Cardiac septum (tissue), 1 donor: ENCODE data around the gene WHRN. TPM values are rescaled to one million over a fixed set of nuclear protein-coding genes. Genes with fewer than 3 reads are reported as not detected.
A peak's percentile ranks its signal among the peaks of the same experiment; 100 is the strongest.

Experiments used
- DNase-seq: peaks from one replicate; pipeline ENCODE4 v3.0.0-alpha.2; 2020; ENCODE audit warnings: low spot score
- intact Hi-C: fragments of 100-400 bp; cut with DNase I; formaldehyde crosslinking; loops from one replicate; pipeline ENCODE4 v1.14.0; 2022
- long read RNA-seq: library from polyadenylated mRNA; unstranded; transcript quantifications from one replicate; pipeline ENCODE4 v2.0.0, GENCODE V29; 2021
- total RNA-seq: library from RNA; stranded (reverse); fragmentation: NEBNext Ultra II Directional; extraction: Animal tissue kit (Norgen Biotek cat#: 25700); gene quantifications from one replicate; pipeline ENCODE4 v1.2.1, GENCODE V29; 2021
- donor health status: DM: no; HTN: no; CAD: no.

The WHRN gene
- total RNA-seq = 0.35 TPM
- long read RNA-seq = 0 reads

DNA sequence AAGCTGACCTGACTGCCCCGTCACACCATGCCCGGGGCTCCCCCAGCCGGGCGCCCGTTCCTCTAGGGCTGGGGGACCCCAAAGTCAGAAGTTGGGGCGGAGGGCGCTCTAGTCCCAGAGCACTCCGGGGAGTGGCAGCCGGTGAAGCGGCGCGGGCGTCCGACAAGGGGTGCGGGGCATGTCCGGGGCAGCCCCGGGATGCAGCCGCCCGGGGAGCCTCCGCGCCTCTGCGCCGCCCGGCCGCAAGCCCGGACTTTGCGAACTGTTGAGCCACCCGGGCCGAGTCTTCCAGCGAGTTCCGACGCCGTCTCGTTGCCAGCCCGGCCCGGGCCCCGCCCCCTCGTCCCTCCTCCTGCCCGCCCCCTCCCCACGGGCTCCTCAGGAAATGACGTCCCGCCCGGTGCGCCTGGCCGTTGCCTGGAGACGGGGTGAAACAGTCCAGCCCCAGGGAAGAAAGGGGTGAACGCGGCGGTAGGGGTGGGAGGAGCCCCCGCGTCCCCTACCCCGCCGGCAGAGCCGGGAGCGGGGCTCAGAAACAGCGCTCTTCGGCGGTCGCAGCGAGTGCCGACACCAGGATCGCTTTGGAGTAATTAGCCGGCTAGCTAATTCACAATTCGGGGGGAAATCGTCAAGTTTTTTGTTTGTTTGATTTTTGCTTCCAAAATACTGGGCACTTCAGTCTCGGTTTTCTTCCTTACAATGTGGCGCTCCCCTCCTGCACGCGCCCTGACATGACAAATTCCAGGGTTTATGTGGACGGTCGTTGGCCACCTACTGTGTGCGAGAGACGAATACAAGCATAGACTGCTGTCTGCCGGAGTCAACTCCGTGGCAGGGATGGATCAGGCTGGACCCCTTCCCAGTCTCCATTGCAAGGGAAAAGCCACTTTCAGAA is at the start of gene WHRN:
WHRN (minus strand) TSS at position 287 of the 895 bp plus-strand sequence. CDS start 672 bp downstream, outside the sequence.
- intact Hi-C loops = no loop called here

DNA sequence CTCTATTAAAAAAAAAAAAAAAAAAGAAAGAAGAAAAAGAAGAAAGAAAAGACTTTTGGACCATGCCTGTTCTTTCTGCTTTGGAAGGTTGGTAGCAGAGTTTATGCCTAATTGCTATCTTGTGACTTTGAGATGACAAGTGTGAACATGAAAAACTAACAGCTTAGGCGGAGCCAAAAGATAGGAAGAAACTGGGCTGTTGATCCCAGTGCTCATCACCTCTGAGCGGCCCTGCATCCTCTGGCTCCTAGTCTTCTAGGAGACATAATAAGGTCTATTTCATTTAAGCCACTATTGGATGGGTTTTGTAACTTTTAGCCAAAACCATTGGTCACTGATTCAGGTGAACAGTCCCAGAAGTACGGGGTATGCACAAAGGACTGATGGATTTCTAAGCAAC is 47.9 kb upstream of the WHRN start:
- intact Hi-C loops = no loop called here
- no peak for DNase-seq

More for the DNA sequence above, at the start of gene WHRN:
- DNase-seq = peak; percentile 95

DNA sequence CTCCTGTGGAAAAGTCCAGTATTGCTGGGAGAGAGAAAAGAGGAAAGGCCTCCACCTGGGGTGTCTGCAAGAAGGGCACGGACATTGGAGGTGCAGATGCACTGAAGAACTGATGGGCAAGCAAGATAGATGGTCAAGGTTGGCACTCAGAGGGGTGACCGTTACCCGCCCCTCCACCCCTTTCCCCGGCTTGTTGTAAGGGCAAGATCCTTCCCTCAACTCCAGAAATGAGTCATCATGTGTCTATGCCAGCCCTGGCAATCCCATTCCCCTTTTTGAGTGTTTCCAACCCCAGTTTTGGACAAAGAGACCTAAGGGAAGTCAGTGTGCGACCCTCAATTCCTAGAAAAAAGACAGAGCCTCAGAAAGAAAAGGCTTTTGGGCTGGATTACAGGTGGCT is 47.4 kb upstream of the WHRN start:
- DNase-seq = no peak
- intact Hi-C loops = no loop called here

DNA sequence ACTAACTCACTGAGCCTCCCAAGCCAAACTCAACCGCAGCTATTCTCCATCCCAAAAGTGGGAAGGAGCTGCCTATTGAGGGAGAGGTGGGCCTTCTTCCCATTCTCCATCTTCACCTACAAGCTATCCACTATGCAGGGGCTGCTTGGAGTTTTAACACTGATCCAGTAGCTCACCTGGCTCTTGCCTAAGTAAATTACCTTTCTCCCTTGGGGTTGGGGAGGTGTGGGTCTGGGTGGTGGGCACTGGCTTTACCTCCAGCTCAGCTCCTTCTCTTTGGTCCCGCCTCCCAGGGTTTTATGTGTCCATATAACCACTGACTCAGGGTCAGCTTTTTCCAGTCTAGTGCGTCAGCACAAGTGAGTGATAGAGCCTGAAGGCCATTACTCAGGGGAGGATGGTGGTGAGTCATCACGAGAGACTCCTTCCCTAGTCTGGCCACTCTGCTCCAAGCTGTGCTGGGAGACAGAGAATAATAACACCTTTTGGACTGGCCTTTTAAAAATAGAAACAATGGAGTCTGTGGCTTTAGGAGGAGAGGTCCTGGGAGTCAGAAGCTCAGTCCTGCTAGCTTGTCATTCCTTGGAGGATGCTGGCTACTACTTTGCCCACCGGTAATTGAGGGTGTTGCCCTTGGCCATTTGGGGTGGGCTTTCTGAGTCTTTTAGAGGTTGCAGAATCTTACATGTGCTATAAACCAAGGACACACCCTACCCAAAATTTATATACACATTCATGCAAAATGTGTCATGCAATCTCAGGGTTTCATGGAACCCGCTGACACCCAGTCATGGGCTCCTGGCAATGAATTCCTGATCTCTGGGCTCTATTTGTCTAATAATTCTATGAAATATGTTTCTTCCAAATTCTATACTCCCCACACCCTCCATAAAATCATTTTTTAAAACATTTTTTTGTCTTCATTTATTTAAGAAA is 46.7 kb upstream of the WHRN start:
- DNase-seq = no peak
- intact Hi-C loops = no loop called here

DNA sequence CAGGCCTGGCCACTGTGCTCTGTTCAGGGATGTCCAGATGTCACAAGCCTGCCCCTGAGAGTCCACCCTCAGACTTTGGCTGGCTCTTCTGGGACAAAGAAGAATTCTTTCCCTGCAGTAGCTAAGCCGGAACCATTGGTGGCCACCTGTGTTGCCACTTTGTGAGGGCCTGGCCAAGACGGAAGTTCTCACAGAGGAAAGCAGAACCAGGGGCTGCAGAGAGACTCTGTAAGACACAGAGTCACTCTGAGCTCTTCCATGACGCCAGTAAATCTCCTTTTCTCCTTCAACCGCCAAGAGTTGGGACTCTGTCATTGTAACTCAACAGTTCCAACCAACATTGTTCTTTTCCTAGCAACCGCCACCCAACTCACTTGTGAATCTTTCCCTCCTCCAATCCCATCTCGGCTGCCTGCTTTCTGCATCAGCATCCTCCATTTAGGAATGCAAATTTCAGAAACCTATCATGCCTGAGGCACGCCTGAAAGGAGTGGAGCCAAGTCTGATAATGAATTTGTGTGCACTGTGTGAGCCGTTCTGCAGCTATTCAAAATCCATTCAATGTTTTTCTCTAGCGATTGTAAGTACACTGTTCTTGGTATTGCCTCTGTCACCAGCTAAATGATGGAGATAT is 44.5 kb upstream of the WHRN start:
- intact Hi-C loops = no loop called here
- DNase-seq = no peak

DNA sequence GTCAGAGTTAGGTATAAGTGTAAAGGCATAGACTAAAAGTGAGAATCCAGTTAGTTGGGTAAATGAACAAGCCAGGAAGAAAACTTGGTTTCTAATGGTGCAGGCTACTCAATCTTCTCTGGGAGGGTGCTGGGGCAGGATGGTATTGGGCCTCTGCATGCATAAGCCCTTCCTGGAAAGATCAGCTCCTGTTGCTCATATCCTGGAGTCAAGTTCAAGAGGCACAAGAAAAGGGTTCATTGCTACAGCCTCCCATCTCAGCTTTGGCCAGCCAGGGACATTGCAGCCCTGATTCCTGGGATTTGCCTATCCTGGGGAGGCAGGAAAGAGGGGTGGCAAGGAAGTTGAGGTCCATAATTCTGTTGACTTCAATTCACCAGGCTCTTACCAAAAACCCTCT is 41.6 kb upstream of the WHRN start:
- DNase-seq = no peak
- intact Hi-C loops = no loop called here

DNA sequence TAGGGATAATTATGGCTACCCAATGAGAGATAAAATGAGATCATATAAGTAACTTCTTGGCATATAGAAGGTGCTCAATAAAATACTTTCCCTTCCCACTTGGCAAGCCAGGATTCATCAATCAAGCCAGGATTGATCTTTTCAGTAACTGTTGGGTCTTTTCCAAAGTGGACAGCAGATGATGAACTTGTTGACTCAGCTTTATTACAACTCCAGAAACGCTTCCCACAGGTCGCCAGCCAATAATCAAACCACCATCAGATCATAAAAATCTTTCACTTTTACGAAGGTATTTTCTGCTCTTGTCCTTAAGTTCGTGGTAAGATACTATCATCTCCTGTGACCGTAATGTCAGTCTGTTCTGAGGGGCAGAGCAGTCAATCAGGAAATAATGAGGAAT is 39.8 kb upstream of the WHRN start:
- intact Hi-C loops = no loop called here
- DNase-seq = no peak

DNA sequence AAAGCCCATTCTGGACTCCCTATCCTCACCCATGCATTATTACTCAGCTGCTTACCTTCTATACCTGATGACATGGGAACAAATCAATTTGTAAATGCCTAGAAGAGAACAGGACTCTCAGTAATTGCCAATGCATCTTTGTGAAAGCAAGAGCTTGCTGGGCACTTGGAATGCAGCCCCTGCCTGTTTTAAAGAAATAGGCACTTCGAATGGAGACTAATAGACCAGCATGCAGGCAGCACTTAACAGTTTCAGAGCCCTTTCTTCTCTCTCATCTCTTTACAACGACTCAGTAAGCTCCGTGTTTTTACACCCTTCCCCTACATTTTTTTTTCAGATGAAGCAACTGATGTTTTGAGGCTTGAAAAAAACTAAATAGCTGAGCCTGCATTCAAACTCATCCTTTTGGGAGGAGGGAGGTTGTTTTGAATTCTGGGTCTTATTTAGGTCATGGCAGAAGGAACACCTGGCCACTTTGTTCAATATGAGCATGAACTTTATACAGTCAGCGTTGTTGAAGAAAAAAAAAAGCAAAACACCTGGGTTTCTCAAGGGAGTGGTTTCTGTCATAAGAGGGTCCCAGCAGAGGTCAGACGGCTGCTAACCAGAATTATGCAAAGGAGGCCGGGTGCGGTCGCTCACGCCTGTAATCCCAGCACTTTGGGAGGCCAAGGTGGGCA is 34.6 kb upstream of the WHRN start:
- no peak for DNase-seq
- intact Hi-C loops = no loop called here

DNA sequence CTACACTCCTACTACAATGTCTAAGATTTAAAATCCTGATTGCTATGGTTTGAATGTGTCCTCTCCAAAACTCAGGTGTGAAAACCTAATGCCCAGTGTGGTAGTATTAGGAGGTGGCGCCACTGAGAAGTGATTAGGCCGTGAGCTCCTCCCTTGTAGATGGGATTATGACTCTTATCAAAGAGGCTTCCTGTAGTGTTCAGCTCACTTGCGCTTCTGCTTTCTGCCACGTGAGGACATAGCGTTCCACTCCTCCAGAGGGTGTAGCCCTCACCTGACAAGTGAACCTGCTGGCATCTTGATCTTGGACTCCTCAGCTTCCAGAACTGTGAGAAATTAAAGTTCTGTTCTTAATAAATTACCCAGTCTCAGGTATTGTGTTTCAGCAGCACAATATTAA is 33.0 kb upstream of the WHRN start:
- no peak for DNase-seq
- intact Hi-C loops = no loop called here

DNA sequence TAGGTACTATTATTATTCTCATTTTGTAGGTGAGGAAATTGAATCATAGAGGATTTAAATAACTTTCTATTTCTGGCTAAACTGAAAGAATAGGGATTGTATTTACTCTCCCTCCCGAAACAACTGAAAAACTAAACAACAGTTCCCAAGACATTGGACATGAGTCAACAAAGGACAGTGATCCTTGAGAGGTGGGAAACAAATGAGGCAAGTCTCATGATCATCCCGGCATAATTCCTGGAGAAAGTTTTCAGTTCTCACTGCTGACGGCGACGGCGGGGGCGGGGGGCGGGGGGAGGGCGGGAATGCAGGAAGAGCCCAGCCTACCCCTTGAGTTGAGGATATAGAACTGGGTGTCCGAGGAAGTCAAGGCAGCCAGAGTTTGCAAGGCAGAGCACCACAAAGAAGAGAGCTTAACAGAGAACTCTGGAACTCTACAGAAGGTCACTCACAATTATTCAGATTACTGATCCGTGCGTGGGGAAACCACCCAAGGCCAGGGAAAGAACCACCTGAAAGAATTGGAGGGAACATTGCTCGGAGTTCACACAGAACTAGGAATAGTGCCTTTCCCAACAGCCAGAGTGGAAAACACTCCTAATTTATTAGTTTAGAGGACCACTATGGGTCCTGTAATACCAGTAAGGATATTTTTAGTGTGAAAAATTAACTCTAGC is 27.4 kb upstream of the WHRN start:
- intact Hi-C loops = no loop called here
- DNase-seq = no peak

DNA sequence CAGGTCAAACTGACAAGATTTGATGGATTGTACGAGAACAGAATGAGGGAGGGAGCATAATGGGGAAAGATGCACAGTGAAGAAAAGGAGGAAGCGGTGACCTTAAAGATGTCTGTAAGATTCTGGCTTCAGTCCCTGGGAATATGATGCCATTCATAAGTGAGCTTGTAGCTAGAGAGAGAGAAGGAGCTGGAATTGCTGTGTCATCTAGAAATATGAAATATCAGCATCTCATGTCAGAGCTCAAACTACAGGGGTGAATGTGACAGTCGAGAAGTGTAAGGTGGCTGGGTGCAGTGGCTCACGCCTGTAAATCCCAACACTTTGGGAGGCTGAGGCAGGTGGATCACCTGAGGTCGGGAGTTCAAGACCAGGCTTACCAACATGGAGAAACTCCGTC is 24.0 kb upstream of the WHRN start:
- intact Hi-C loops = no loop called here

DNA sequence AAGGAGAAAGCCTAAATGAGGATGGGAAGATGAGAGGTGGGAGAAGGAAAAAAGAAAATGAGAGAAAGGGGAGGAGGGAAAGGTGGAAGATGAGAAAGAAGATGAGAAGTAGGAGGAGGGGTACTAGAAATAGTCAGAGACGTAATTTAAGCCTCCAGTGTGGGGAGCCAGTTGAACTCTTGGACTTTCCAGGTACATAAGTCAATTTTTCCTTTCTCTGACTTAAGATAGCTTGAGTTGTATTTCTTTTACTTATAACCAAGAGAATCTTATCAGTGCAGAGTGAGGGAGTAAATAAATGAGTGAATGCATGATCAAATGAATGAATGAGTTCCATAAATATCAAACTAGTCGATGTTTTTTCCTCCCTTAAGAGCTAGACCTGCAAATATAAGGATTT is 21.5 kb upstream of the WHRN start:
- intact Hi-C loops = no loop called here
- no peak for DNase-seq

More for the DNA sequence above, 24.0 kb upstream of the WHRN start:
- no peak for DNase-seq

DNA sequence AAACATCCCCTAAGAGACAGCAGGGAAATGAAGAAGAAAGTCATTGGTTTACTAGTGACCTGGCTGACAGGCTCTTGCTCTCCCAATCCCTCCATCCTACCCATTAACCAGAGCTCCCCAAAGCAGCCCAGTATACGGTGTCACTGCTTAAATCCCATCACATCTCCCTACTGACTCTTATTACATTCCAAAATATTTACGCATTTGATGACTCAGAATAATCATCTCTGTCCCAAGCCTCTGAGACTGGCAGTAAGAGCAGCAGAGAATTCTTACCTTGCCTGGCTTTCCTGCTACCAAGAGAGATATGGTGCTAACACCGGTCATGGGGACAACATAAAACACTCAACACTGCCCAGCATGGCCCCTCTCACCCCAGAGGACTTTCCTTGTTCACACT is 20.2 kb upstream of the WHRN start:
- DNase-seq = no peak
- intact Hi-C loops = no loop called here

DNA sequence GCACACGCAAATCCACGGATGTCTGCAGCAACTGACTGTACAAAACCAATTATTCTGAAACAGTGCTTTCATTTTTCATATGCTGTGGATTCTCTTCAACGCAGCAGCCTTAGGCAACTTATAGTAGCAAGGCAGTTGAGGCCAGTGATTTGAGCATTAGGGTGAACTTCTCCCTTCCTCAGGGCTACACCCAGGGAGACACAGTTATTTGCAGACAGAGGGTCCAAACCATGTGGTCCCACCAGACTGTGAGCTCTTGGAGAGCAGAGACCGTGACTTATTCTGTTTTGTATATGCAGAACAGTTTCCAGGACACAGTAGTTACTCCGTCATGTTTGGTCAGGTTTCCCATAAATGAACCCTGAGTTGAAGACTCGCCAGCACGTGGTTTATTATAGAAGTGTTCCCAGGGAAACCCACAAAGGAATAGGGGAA is 19.0 kb upstream of the WHRN start:
- intact Hi-C loops = no loop called here
- DNase-seq = no peak

DNA sequence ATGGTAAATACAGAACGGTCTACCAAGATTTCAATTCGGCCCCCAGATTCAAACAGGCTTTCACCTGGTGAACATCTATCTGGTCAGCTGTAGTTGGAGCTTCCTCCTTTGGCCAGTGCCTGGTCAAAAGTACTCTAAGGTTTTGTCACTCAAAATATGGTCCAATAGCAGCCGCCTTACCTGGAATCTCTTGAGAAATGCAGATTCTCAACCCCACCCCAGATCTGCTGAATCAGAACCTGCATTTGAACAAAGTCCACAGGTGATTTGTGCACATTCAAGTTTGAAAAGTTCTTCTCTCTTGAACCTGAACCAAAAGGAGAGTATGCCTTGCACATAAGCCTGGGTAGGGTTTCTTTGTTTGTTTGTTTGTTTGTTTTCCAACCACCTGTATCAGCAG is 17.6 kb upstream of the WHRN start:
- DNase-seq = no peak
- intact Hi-C loops = no loop called here

DNA sequence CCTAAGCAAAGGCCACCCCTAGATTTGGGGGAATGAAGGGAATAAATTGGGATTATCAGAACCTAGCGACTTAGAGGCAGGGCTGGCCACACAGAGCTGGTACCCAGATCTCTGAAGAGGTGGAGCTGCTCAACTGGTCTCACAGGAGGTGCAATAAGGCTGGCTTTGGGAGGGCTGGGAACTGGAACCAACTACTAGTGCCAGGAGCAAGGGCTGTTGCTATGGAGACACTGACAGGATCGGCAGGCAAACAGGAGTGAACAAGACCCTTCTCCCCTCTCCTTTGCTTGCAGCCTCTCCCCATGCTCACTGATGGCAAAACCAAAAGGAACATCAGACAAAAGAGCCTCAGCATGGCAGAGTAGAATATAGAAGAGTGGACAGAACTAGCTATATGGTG is 17.0 kb upstream of the WHRN start:
- no peak for DNase-seq
- intact Hi-C loops = no loop called here

DNA sequence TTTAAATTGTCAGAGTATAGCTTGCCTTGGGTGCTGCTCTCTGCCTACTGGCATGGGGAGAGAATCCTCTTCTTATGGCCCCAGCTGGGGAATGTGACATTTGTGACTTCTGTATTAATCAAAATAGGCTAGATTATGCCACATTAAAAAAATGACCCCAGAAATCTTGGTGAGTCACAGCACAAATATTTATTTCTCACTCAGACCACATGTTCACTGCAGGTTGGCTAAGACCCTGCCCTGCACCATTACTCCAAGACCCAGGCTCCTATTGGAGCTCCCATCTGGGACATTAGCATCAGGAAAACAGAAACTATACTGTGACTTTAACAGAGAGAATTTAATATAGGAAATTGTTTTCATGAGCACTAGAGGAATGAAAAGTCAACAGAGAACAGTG is 16.6 kb upstream of the WHRN start:
- DNase-seq = no peak
- intact Hi-C loops = no loop called here

DNA sequence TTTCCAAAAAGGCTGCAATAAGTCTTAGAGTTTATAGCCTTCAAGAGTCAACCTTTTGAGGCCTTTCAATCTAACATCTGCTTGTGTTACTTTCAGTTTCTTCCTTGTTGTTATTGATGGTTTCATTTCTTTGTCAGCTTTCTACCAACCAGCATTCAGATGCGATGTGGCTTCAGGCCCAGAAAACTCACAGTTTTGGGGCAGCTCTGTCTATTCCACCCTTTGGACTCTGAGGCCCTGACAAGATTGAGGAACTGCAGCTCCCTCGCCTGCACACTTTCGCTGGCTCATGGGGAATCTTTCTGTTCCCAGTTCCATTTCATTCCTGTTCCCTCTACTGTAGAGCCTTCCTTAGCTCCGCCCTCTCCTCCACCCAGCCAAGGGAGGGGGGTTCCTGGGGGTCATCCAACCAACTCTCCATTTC is 13.3 kb upstream of the WHRN start:
- DNase-seq = no peak
- intact Hi-C loops = no loop called here

DNA sequence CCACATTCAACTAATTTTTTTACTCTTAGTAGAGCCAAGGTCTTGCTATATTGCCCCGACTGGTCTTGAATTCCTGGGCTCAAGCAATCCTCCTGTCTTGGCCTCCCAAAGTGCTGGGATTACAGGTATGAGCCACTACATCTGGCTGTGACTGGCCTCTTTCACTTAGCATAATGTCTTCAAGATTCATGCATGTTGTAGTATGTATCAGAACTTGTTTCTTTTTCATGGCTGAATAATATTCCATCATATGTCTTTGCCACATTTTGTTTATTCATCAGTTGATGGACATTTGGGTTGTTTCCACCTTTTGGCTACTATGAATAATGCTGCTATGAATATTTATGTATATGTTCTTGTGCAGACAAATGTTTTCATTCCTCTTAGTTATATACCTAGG is 12.8 kb upstream of the WHRN start:
- intact Hi-C loops = no loop called here

More for the DNA sequence above, 12.8 kb upstream of the WHRN start:
- DNase-seq = no peak
